HG03175 (cell line): Measurements from ENCODE around the gene LRP1.

Experiments
- ATAC-seq: cut with Tn5 transposase; IDR thresholded peaks from one replicate; pipeline ENCODE4 v1.9.1; 2021; ENCODE audit warnings: mild to moderate bottlenecking, moderate library complexity; ENCODE audit not compliant: unreplicated experiment

Gene LRP1

GRCh38 chr12:57220770-57221168, 92.5 kb downstream of the LRP1 start:
- no peak for ATAC-seq

- ATAC-seq = no peak
These were observed 93.1 kb downstream of the LRP1 start for GRCh38 chr12:57221169-57221917.

GRCh38 chr12:57222286-57223190, 94.3 kb downstream of the LRP1 start:
- no peak for ATAC-seq

- no peak for ATAC-seq
These were observed 95.2 kb downstream of the LRP1 start for GRCh38 chr12:57223191-57224165.

- no peak for ATAC-seq
These were observed 96.1 kb downstream of the LRP1 start for GRCh38 chr12:57224278-57224972.

- ATAC-seq = peak; percentile 41
These were observed 96.8 kb downstream of the LRP1 start for GRCh38 chr12:57224973-57225679.

GRCh38 chr12:57225680-57226210, 97.5 kb downstream of the LRP1 start:
- no peak for ATAC-seq

GRCh38 chr12:57226588-57227314, 98.5 kb downstream of the LRP1 start:
- ATAC-seq = no peak

- ATAC-seq = no peak
These were observed 99.2 kb downstream of the LRP1 start for GRCh38 chr12:57227315-57228115.

GRCh38 chr12:57229046-57229633, 100.9 kb downstream of the LRP1 start:
- ATAC-seq = no peak

GRCh38 chr12:57229634-57230380, 101.5 kb downstream of the LRP1 start, which contains the start of gene SHMT2:
TSS of gene SHMT2 (plus strand) at chr12:57229711. CDS start at chr12:57229779, 68 bp downstream.
- peak; percentile 55 for ATAC-seq

GRCh38 chr12:57230381-57231155, 102.3 kb downstream of the LRP1 start:
- no peak for ATAC-seq

GRCh38 chr12:57231276-57232021, 103.2 kb downstream of the LRP1 start:
- no peak for ATAC-seq

- no peak for ATAC-seq
These were observed 104.0 kb downstream of the LRP1 start for GRCh38 chr12:57232156-57232756.
